K562 (cell line): Measurements from ENCODE around the gene TRMT2A. TPM values are rescaled to one million over a fixed set of nuclear protein-coding genes. Genes with fewer than 3 reads are reported as not detected.

ENCODE experiments used
- CAMTA2 ChIP-seq: fragments of 250-450 bp; sonication (Bioruptor Pico); conservative IDR thresholded peaks from 2 replicates; pipeline ENCODE4 v1.5.1; 2022
- CBFB ChIP-seq: sonication (generic); formaldehyde crosslinking; IDR thresholded peaks from 2 replicates; pipeline ENCODE4 v1.4.0; 2020; ENCODE audit warnings: mild to moderate bottlenecking, missing genetic modification reagents
- CREB1 ChIP-seq, 2 experiments: sonication (generic) in 1 of 2; formaldehyde crosslinking in 1 of 2; IDR thresholded peaks; 2 replicates each; pipeline versions ENCODE4 v1.6.1 to v1.8.0; 2012 to 2022; ENCODE audit warnings: inconsistent platforms in 1 of 2, mild to moderate bottlenecking in 1 of 2, missing genetic modification reagents in 1 of 2, moderate library complexity in 1 of 2
- DMBX1 ChIP-seq: fragments of 250-450 bp; sonication (Bioruptor Pico); IDR thresholded peaks from 2 replicates; pipeline ENCODE4 v1.8.0; 2022; ENCODE audit warnings: inconsistent platforms, mild to moderate bottlenecking, moderate library complexity, borderline replicate concordance
- EGR1 ChIP-seq: fragments of 450-650 bp; conservative IDR thresholded peaks from 2 replicates; pipeline ENCODE4 v1.6.1; 2017; ENCODE audit warnings: mild to moderate bottlenecking
- FUS ChIP-seq: fragments of 200-400 bp; formaldehyde crosslinking; optimal IDR thresholded peaks from 2 replicates; pipeline ENCODE3; 2017; ENCODE audit warnings: low read depth, low read length
- GTF2A2 ChIP-seq: IDR thresholded peaks from 2 replicates; pipeline ENCODE4 v1.6.1; 2016; ENCODE audit warnings: mild to moderate bottlenecking, missing genetic modification characterization, missing compliant biosample characterization
- HOXB6 ChIP-seq: fragments of 250-450 bp; sonication (Bioruptor Pico); IDR thresholded peaks from 2 replicates; pipeline ENCODE4 v1.5.1; 2022; ENCODE audit warnings: mild to moderate bottlenecking, borderline replicate concordance
- KHSRP ChIP-seq: fragments of 450-650 bp; IDR thresholded peaks from 2 replicates; pipeline ENCODE4 v1.6.1; 2017
- KLF13 ChIP-seq: fragments of 450-650 bp; IDR thresholded peaks from 2 replicates; pipeline ENCODE4 v1.6.1; 2016; ENCODE audit warnings: missing genetic modification characterization, low read depth, mild to moderate bottlenecking, missing compliant biosample characterization, moderate library complexity, borderline replicate concordance
- MYC ChIP-seq, 2 experiments: fragments of 250-450 bp in 1 of 2; sonication (Bioruptor Pico) in 1 of 2; IDR thresholded peaks; 2 replicates each; pipeline versions ENCODE4 v1.5.1 to v1.6.1; 2012 to 2021; ENCODE audit warnings: low read depth in 2 of 2, borderline replicate concordance in 1 of 2, improper control_type of control experiment in 1 of 2, low read length in 1 of 2, mild to moderate bottlenecking in 1 of 2, moderate library complexity in 1 of 2
- NCOA6 ChIP-seq: fragments of 450-650 bp; IDR thresholded peaks from 2 replicates; pipeline ENCODE4 v1.6.1; 2017; ENCODE audit warnings: mild to moderate bottlenecking
- NFRKB ChIP-seq: fragments of 450-650 bp; IDR thresholded peaks from 2 replicates; pipeline ENCODE4 v1.6.1; 2016; ENCODE audit warnings: low read depth
- SAFB2 ChIP-seq: fragments of 200-400 bp; formaldehyde crosslinking; IDR thresholded peaks from 2 replicates; pipeline ENCODE4 v1.6.1; 2018; ENCODE audit warnings: borderline replicate concordance, low read length, low read depth, moderate library complexity; ENCODE audit not compliant: severe bottlenecking
- SMC3 ChIP-seq: conservative IDR thresholded peaks from 2 replicates; pipeline ENCODE4 v1.6.1; 2011; ENCODE audit warnings: low read depth, low read length, improper control_type of control experiment; ENCODE audit not compliant: insufficient read depth
- TSC22D4 ChIP-seq: fragments of 450-650 bp; IDR thresholded peaks from 2 replicates; pipeline ENCODE4 v1.6.1; 2016; ENCODE audit warnings: missing genetic modification characterization, missing biosample characterization, control low read depth
- ZNF76 ChIP-seq: fragments of 250-450 bp; sonication (Bioruptor Pico); IDR thresholded peaks from 2 replicates; pipeline ENCODE4 v1.4.0; 2020; ENCODE audit warnings: mild to moderate bottlenecking, moderate library complexity, borderline replicate concordance
- polyA plus RNA-seq, 8 experiments: library from polyadenylated mRNA; depleted of rRNA in 4 of 8; stranded (reverse) in 5 of 8; unstranded in 3 of 8; fragments of >200 nt; fragmentation: Nextera tagmentation in 2 of 8; fragmentation: Illumina TruSeq in 1 of 8; extraction: Ambion mirVana in 2 of 8; extraction: Trizol in 1 of 8; gene quantifications; 2 replicates each; pipeline versions ENCODE4 v1.2.1 to v1.2.3, GENCODE V29; 2011 to 2014; ENCODE audit warnings: inconsistent platforms in 1 of 8, missing spikeins in 1 of 8
- total RNA-seq, 7 experiments: library from RNA; depleted of rRNA in 6 of 7; stranded (reverse); fragments of >200 nt in 6 of 7; fragmentation: Illumina TruSeq in 2 of 7; extraction: Trizol in 2 of 7; gene quantifications; 2 replicates each; pipeline versions ENCODE4 v1.2.1 to v1.2.3, GENCODE V29; 2011 to 2021; ENCODE audit warnings: low replicate concordance in 1 of 7
- TF ChIP-seq, protein P1 (sequence below), 2 experiments: fragments of 150-350 bp in 1 of 2; IDR thresholded peaks; 2 replicates each; pipeline ENCODE4 v1.6.1; 2012 to 2016; ENCODE audit warnings: low read depth in 2 of 2, low read length in 2 of 2, mild to moderate bottlenecking in 1 of 2, moderate library complexity in 1 of 2
- TF ChIP-seq, protein P2 (sequence below): sonication (generic); formaldehyde crosslinking; IDR thresholded peaks from 2 replicates; pipeline ENCODE4 v1.8.0; 2023; ENCODE audit warnings: missing genetic modification reagents, mild to moderate bottlenecking, borderline replicate concordance

Gene TRMT2A
- total and polyA plus RNA-seq, 9 of the 15 experiments (the other 6 are each of a cell fraction or from before 2014, with no cell fraction given) = 1.6 to 265 (median 140) TPM

GRCh38 chr22:20076627-20077172 is 40.3 kb downstream of the TRMT2A start (continued):
- TF ChIP-seq, protein P1, sequence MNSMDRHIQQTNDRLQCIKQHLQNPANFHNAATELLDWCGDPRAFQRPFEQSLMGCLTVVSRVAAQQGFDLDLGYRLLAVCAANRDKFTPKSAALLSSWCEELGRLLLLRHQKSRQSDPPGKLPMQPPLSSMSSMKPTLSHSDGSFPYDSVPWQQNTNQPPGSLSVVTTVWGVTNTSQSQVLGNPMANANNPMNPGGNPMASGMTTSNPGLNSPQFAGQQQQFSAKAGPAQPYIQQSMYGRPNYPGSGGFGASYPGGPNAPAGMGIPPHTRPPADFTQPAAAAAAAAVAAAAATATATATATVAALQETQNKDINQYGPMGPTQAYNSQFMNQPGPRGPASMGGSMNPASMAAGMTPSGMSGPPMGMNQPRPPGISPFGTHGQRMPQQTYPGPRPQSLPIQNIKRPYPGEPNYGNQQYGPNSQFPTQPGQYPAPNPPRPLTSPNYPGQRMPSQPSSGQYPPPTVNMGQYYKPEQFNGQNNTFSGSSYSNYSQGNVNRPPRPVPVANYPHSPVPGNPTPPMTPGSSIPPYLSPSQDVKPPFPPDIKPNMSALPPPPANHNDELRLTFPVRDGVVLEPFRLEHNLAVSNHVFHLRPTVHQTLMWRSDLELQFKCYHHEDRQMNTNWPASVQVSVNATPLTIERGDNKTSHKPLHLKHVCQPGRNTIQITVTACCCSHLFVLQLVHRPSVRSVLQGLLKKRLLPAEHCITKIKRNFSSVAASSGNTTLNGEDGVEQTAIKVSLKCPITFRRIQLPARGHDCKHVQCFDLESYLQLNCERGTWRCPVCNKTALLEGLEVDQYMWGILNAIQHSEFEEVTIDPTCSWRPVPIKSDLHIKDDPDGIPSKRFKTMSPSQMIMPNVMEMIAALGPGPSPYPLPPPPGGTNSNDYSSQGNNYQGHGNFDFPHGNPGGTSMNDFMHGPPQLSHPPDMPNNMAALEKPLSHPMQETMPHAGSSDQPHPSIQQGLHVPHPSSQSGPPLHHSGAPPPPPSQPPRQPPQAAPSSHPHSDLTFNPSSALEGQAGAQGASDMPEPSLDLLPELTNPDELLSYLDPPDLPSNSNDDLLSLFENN (IDR thresholded peaks at IDR 0.05; ENCODE audit: low read depth in 2 of 2, low read length in 2 of 2) = peak in 1 of 2 experiments; percentile 59; a peak in 1 of 4 replicates
- peak; percentile 29; the same call in 1 of the 2 replicates for TF ChIP-seq MYC (IDR thresholded peaks at IDR 0.05; ENCODE audit: low read depth, low read length)
- TF ChIP-seq MYC (CRISPR knock-in tag; IDR thresholded peaks at IDR 0.05; ENCODE audit: borderline replicate concordance, low read depth) = no peak
- no peak for TF ChIP-seq DMBX1 (CRISPR knock-in tag)
- TF ChIP-seq TSC22D4 (tag) = no peak
- TF ChIP-seq KHSRP = no peak
- TF ChIP-seq, protein P2, sequence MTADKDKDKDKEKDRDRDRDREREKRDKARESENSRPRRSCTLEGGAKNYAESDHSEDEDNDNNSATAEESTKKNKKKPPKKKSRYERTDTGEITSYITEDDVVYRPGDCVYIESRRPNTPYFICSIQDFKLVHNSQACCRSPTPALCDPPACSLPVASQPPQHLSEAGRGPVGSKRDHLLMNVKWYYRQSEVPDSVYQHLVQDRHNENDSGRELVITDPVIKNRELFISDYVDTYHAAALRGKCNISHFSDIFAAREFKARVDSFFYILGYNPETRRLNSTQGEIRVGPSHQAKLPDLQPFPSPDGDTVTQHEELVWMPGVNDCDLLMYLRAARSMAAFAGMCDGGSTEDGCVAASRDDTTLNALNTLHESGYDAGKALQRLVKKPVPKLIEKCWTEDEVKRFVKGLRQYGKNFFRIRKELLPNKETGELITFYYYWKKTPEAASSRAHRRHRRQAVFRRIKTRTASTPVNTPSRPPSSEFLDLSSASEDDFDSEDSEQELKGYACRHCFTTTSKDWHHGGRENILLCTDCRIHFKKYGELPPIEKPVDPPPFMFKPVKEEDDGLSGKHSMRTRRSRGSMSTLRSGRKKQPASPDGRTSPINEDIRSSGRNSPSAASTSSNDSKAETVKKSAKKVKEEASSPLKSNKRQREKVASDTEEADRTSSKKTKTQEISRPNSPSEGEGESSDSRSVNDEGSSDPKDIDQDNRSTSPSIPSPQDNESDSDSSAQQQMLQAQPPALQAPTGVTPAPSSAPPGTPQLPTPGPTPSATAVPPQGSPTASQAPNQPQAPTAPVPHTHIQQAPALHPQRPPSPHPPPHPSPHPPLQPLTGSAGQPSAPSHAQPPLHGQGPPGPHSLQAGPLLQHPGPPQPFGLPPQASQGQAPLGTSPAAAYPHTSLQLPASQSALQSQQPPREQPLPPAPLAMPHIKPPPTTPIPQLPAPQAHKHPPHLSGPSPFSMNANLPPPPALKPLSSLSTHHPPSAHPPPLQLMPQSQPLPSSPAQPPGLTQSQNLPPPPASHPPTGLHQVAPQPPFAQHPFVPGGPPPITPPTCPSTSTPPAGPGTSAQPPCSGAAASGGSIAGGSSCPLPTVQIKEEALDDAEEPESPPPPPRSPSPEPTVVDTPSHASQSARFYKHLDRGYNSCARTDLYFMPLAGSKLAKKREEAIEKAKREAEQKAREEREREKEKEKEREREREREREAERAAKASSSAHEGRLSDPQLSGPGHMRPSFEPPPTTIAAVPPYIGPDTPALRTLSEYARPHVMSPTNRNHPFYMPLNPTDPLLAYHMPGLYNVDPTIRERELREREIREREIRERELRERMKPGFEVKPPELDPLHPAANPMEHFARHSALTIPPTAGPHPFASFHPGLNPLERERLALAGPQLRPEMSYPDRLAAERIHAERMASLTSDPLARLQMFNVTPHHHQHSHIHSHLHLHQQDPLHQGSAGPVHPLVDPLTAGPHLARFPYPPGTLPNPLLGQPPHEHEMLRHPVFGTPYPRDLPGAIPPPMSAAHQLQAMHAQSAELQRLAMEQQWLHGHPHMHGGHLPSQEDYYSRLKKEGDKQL (CRISPR knock-in tag) = no peak
- no peak for TF ChIP-seq EGR1
- TF ChIP-seq CREB1 (IDR thresholded peaks at IDR 0.05) = no peak
- no peak for TF ChIP-seq CREB1 (CRISPR knock-in tag; IDR thresholded peaks at IDR 0.05)
- TF ChIP-seq GTF2A2 (tag) = no peak
- TF ChIP-seq KLF13 (tag) = no peak
- no peak for TF ChIP-seq NCOA6
- no peak for TF ChIP-seq CBFB (CRISPR knock-in tag)
- TF ChIP-seq HOXB6 (CRISPR knock-in tag) = no peak
- TF ChIP-seq ZNF76 (CRISPR knock-in tag) = no peak
- TF ChIP-seq SAFB2 = no peak
- no peak for TF ChIP-seq FUS
- TF ChIP-seq CAMTA2 = 0 out of 2 replicates have a peak, but pooled peaks have one; percentile 26
- 0 out of 2 replicates have a peak, but pooled peaks have one; percentile 25 for TF ChIP-seq SMC3
- TF ChIP-seq NFRKB = no peak
